ENCODE data around the gene RGS7BP.

DNA sequence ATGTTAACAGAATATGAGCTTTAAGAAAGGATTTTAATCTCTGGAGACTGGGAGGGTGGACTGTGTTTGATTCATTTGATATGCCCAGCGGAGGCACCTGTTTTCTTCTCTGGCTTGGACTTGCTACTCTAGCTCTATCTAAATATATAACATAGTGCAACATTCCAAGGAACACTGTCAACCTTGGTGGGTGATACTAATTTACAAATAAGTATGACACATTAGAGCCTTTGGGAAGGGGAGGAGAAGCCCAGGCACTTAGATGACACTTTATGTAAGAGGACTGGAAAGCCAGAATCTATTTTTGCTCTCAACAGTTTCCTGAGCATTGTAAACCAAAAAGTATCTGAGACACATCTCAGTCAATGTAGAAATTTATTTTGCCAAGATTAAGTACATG, 101.1 kb downstream of the RGS7BP start:
- TF ChIP-seq EZH2 (optimal IDR thresholded peaks at IDR 0.05; ENCODE audit: low read depth, low read length): no peak
- TF ChIP-seq, protein P1, sequence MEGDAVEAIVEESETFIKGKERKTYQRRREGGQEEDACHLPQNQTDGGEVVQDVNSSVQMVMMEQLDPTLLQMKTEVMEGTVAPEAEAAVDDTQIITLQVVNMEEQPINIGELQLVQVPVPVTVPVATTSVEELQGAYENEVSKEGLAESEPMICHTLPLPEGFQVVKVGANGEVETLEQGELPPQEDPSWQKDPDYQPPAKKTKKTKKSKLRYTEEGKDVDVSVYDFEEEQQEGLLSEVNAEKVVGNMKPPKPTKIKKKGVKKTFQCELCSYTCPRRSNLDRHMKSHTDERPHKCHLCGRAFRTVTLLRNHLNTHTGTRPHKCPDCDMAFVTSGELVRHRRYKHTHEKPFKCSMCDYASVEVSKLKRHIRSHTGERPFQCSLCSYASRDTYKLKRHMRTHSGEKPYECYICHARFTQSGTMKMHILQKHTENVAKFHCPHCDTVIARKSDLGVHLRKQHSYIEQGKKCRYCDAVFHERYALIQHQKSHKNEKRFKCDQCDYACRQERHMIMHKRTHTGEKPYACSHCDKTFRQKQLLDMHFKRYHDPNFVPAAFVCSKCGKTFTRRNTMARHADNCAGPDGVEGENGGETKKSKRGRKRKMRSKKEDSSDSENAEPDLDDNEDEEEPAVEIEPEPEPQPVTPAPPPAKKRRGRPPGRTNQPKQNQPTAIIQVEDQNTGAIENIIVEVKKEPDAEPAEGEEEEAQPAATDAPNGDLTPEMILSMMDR (IDR thresholded peaks at IDR 0.05; ENCODE audit: low read length): no peak

Data from MM.1S (cell line).